Osteocyte (in vitro differentiated cells): Measurements from ENCODE around the gene UBE3C. TPM values are rescaled to one million over a fixed set of nuclear protein-coding genes. Genes with fewer than 3 reads are reported as not detected.

ENCODE experiments used
- DNase-seq: peaks from one replicate; pipeline ENCODE4 v3.0.0; 2021; ENCODE audit warnings: mixed read lengths; ENCODE audit not compliant: unreplicated experiment; ENCODE audit errors: extremely low spot score
- H3K27ac Mint-ChIP-seq: one replicate; pipeline ENCODE4 v1.8.0; 2021; ENCODE audit warnings: mild to moderate bottlenecking, mixed read lengths; ENCODE audit not compliant: unreplicated experiment
- H3K27me3 Mint-ChIP-seq: one replicate; pipeline ENCODE4 v1.8.0; 2021; ENCODE audit warnings: mixed read lengths; ENCODE audit not compliant: unreplicated experiment
- H3K36me3 Mint-ChIP-seq: one replicate; pipeline ENCODE4 v1.8.0; 2021; ENCODE audit warnings: mixed read lengths; ENCODE audit not compliant: unreplicated experiment
- H3K4me1 Mint-ChIP-seq: one replicate; pipeline ENCODE4 v1.8.0; 2021; ENCODE audit warnings: mixed read lengths; ENCODE audit not compliant: unreplicated experiment
- H3K4me3 Mint-ChIP-seq: one replicate; pipeline ENCODE4 v1.8.0; 2021; ENCODE audit warnings: mild to moderate bottlenecking, moderate library complexity, mixed read lengths; ENCODE audit not compliant: unreplicated experiment
- H3K9me3 Mint-ChIP-seq: one replicate; pipeline ENCODE4 v1.8.0; 2021; ENCODE audit warnings: mixed read lengths; ENCODE audit not compliant: unreplicated experiment
- CTCF ChIP-seq: fragments of 200-600 bp; sonication (generic); IDR thresholded peaks from 2 replicates; pipeline ENCODE4 v1.5.0; 2021; ENCODE audit warnings: antibody characterized with exemption, mild to moderate bottlenecking, moderate library complexity
- total RNA-seq: library from RNA; stranded (reverse); gene quantifications from 2 replicates; pipeline ENCODE4 v1.2.1, GENCODE V29; 2021

Gene UBE3C
- total RNA-seq, 1 donor from 2014 or later, result 59.6 TPM

GRCh38 chr7:157176771-157177170 lies 38.0 kb downstream of the UBE3C start:
- Mint-ChIP-seq H3K36me3 (peaks cover 51% of the 10 kb centered on the region), H3K9me3 (no peaks in the 10 kb centered on the region), H3K4me1 (peaks cover 13% of the 10 kb centered on the region), H3K27me3 (no peaks in the 10 kb centered on the region), H3K4me3 (no peak overlapping the region), H3K27ac (peak overlapping the region; percentile 69)
- no peak for TF ChIP-seq CTCF
- no peak for DNase-seq

- H3K27ac Mint-ChIP-seq, result no peak overlapping the region
- no peaks in the 10 kb centered on the region for H3K9me3 Mint-ChIP-seq
- H3K4me1 Mint-ChIP-seq, result peaks cover 13% of the 10 kb centered on the region
- TF ChIP-seq CTCF, result no peak
- H3K4me3 Mint-ChIP-seq, result no peak overlapping the region
- no peaks in the 10 kb centered on the region for H3K27me3 Mint-ChIP-seq
- H3K36me3 Mint-ChIP-seq, result peaks cover 55% of the 10 kb centered on the region
- no peak for DNase-seq
Measured at GRCh38 chr7:157177333-157177982, 38.7 kb downstream of the UBE3C start.

- Mint-ChIP-seq H3K4me1 (peaks cover 13% of the 10 kb centered on the region), H3K36me3 (peaks cover 51% of the 10 kb centered on the region), H3K27ac (no peak overlapping the region), H3K4me3 (no peak overlapping the region), H3K27me3 (no peaks in the 10 kb centered on the region), H3K9me3 (no peaks in the 10 kb centered on the region)
- TF ChIP-seq CTCF, result no peak
- no peak for DNase-seq
Measured at GRCh38 chr7:157177983-157178381, 39.3 kb downstream of the UBE3C start.

- no peaks in the 10 kb centered on the region for H3K4me1 Mint-ChIP-seq
- H3K27me3 Mint-ChIP-seq, result no peaks in the 10 kb centered on the region
- H3K27ac Mint-ChIP-seq, result no peak overlapping the region
- no peaks in the 10 kb centered on the region for H3K9me3 Mint-ChIP-seq
- no peak for TF ChIP-seq CTCF
- H3K4me3 Mint-ChIP-seq, result no peak overlapping the region
- H3K36me3 Mint-ChIP-seq, result peaks cover 51% of the 10 kb centered on the region
- no peak for DNase-seq
Measured at GRCh38 chr7:157183832-157184231, 45.1 kb downstream of the UBE3C start.

- no peak for TF ChIP-seq CTCF
- no peak overlapping the region for H3K4me3 Mint-ChIP-seq
- H3K27ac Mint-ChIP-seq, result no peak overlapping the region
- H3K27me3 Mint-ChIP-seq, result no peaks in the 10 kb centered on the region
- DNase-seq, result no peak
- H3K9me3 Mint-ChIP-seq, result no peaks in the 10 kb centered on the region
- no peaks in the 10 kb centered on the region for H3K4me1 Mint-ChIP-seq
- peaks cover 60% of the 10 kb centered on the region for H3K36me3 Mint-ChIP-seq
Measured at GRCh38 chr7:157188091-157188665, 49.5 kb downstream of the UBE3C start.
